GM21360 (cell line): ENCODE results near the gene SLC22A1.

Source experiments
- ATAC-seq: cut with Tn5 transposase; IDR thresholded peaks from one replicate; pipeline ENCODE4 v1.9.1; 2021; ENCODE audit warnings: mild to moderate bottlenecking, moderate library complexity; ENCODE audit not compliant: unreplicated experiment

SLC22A1 gene

GRCh38 chr6:160167604-160168399 lies 46.2 kb downstream of the SLC22A1 start:
- no peak for ATAC-seq

- no peak for ATAC-seq
These were observed 48.5 kb downstream of the SLC22A1 start for GRCh38 chr6:160170018-160170680.

GRCh38 chr6:160172704-160173103 lies 51.1 kb downstream of the SLC22A1 start:
- ATAC-seq: no peak

- ATAC-seq: no peak
These were observed 52.4 kb downstream of the SLC22A1 start for GRCh38 chr6:160173806-160174527.

- no peak for ATAC-seq
These were observed 53.1 kb downstream of the SLC22A1 start for GRCh38 chr6:160174681-160175080.

GRCh38 chr6:160177220-160177619 lies 55.6 kb downstream of the SLC22A1 start:
- no peak for ATAC-seq

GRCh38 chr6:160178271-160178670 lies 56.7 kb downstream of the SLC22A1 start:
- no peak for ATAC-seq

- no peak for ATAC-seq
These were observed 59.1 kb downstream of the SLC22A1 start for GRCh38 chr6:160180706-160181105.

GRCh38 chr6:160188773-160189172 lies 67.2 kb downstream of the SLC22A1 start:
- no peak for ATAC-seq

GRCh38 chr6:160190081-160190480 lies 68.5 kb downstream of the SLC22A1 start:
- ATAC-seq: no peak

- ATAC-seq: no peak
These were observed 69.4 kb downstream of the SLC22A1 start for GRCh38 chr6:160190973-160191372.

GRCh38 chr6:160192840-160193239 lies 71.2 kb downstream of the SLC22A1 start:
- no peak for ATAC-seq

- no peak for ATAC-seq
These were observed 73.2 kb downstream of the SLC22A1 start for GRCh38 chr6:160194808-160195207.

GRCh38 chr6:160197662-160198061 lies 76.0 kb downstream of the SLC22A1 start:
- no peak for ATAC-seq

- ATAC-seq: no peak
These were observed 77.1 kb downstream of the SLC22A1 start for GRCh38 chr6:160198606-160199211.

- no peak for ATAC-seq
These were observed 79.4 kb downstream of the SLC22A1 start for GRCh38 chr6:160201061-160201460.

GRCh38 chr6:160202411-160202810 lies 80.8 kb downstream of the SLC22A1 start:
- no peak for ATAC-seq

GRCh38 chr6:160203076-160203475 lies 81.5 kb downstream of the SLC22A1 start:
- no peak for ATAC-seq

- no peak for ATAC-seq
These were observed 81.9 kb downstream of the SLC22A1 start for GRCh38 chr6:160203522-160203921.

GRCh38 chr6:160203953-160204352 lies 82.3 kb downstream of the SLC22A1 start:
- no peak for ATAC-seq

- ATAC-seq: no peak
These were observed 83.1 kb downstream of the SLC22A1 start for GRCh38 chr6:160204710-160205109.
